K562 (cell line): Measurements from ENCODE around the gene RPH3AL. TPM values are rescaled to one million over a fixed set of nuclear protein-coding genes. Genes with fewer than 3 reads are reported as not detected.

Experiments
- ATAC-seq: fragments of 200-7000 bp; cut with Tn5 transposase; 3 replicates; pipeline ENCODE4 v1.9.1; 2020; ENCODE audit warnings: moderate library complexity
- BruUV-seq: library from RNA; stranded (reverse); fragments of 400-500 nt; replicated peaks from 2 replicates; lab custom pipeline; 2021; lab: Mats Ljungman, UMichigan
- CTCF ChIA-PET: fragments of 300-600 bp; formaldehyde crosslinking; extraction: SDS; loops from one replicate; lab custom pipeline; 2021; ENCODE audit warnings: low intra/inter-chr PET ratio; lab: Yijun Ruan, JAX
- POLR2A ChIA-PET: fragments of 300-600, 350-650 bp; sonication (Branson Sonifier 250); formaldehyde crosslinking; extraction: SDS; loops from one replicate; lab custom pipeline; 2021; ENCODE audit warnings: antibody characterized with exemption, inconsistent platforms; lab: Yijun Ruan, JAX
- DNase-seq, 4 experiments: peaks; one replicate each; pipeline versions ENCODE4 v3.0.0 to v3.0.0-alpha.2; 2011 to 2018; ENCODE audit warnings: low spot score in 3 of 4, mixed read lengths in 3 of 4; ENCODE audit errors: extremely low read depth in 1 of 4
- FAIRE-seq: peaks from 2 replicates; lab custom pipeline; 2011; peaks lifted over from hg19 to GRCh38; lab: Jason Lieb, UNC
- H2AFZ ChIP-seq: 2 replicates; pipeline ENCODE4 v1.6.0; 2011; ENCODE audit warnings: low read depth, low read length, control low read depth, inconsistent platforms
- H3K27ac ChIP-seq: fragments of 200-600 bp; 3 replicates; pipeline ENCODE4 v1.8.0; 2011; ENCODE audit warnings: low read depth, mild to moderate bottlenecking, control low read depth, inconsistent platforms, low read length, moderate library complexity, mixed read lengths; ENCODE audit errors: extremely low read depth
- H3K27me3 ChIP-seq, 2 experiments: fragments of 300-600 bp in 1 of 2; 2 replicates in 1 of 2; 3 replicates in 1 of 2; pipeline versions ENCODE4 v1.6.0 to v1.8.0; 2011; ENCODE audit warnings: inconsistent platforms in 2 of 2, low read length in 2 of 2, mild to moderate bottlenecking in 1 of 2, mixed read lengths in 1 of 2, moderate library complexity in 1 of 2; ENCODE audit not compliant: control insufficient read depth in 2 of 2, insufficient read depth in 2 of 2
- H3K36me3 ChIP-seq: fragments of 300-600 bp; 3 replicates; pipeline ENCODE4 v1.8.0; 2011; ENCODE audit warnings: mild to moderate bottlenecking, low read length, inconsistent platforms; ENCODE audit not compliant: control insufficient read depth, insufficient read depth
- H3K4me1 ChIP-seq, 2 experiments: fragments of 200-600 bp in 1 of 2; replicated peaks in 1 of 2; 2 replicates in 1 of 2; 3 replicates in 1 of 2; pipeline versions ENCODE4 v1.5.1 to v1.8.0; 2011; ENCODE audit warnings: inconsistent platforms in 2 of 2, low read length in 2 of 2, mild to moderate bottlenecking in 1 of 2, mixed read lengths in 1 of 2, moderate library complexity in 1 of 2; ENCODE audit not compliant: control insufficient read depth in 2 of 2, insufficient read depth in 2 of 2
- H3K4me2 ChIP-seq: 2 replicates; pipeline ENCODE4 v1.6.1; 2011; ENCODE audit warnings: low read length, control low read depth, inconsistent platforms, mixed read lengths; ENCODE audit not compliant: insufficient read depth
- H3K4me3 ChIP-seq: fragments of 200-600 bp; sonication (generic), shearing (Covaris generic); 2 replicates; pipeline ENCODE4 v1.5.1; 2016; ENCODE audit warnings: control low read depth, inconsistent platforms
- H3K79me2 ChIP-seq: fragments of 200-600 bp; 3 replicates; pipeline ENCODE4 v1.8.0; 2011; ENCODE audit warnings: low read length, inconsistent platforms; ENCODE audit not compliant: control insufficient read depth, insufficient read depth
- H3K9ac ChIP-seq, 2 experiments: 2 replicates each; pipeline versions ENCODE4 v1.6.0 to v1.6.1; 2011; ENCODE audit warnings: low read depth in 2 of 2, low read length in 2 of 2, control low read depth in 1 of 2, inconsistent platforms in 1 of 2, mild to moderate bottlenecking in 1 of 2, mixed read lengths in 1 of 2; ENCODE audit not compliant: insufficient read depth in 1 of 2
- H3K9me1 ChIP-seq: one replicate; pipeline ENCODE4 v1.6.0; 2011; ENCODE audit warnings: inconsistent platforms, mild to moderate bottlenecking, low read length, moderate library complexity; ENCODE audit not compliant: control insufficient read depth, insufficient read depth
- H3K9me3 ChIP-seq: replicated peaks from 2 replicates; pipeline ENCODE4 v1.5.1; 2011; ENCODE audit warnings: low read depth, low read length, inconsistent platforms; ENCODE audit not compliant: control insufficient read depth, insufficient read depth
- H4K20me1 ChIP-seq: replicated peaks from 2 replicates; pipeline ENCODE4 v1.6.1; 2011; ENCODE audit warnings: low read length, inconsistent platforms, mixed read lengths; ENCODE audit not compliant: control insufficient read depth, insufficient read depth
- ARID2 ChIP-seq: fragments of 450-650 bp; IDR thresholded peaks from 2 replicates; pipeline ENCODE4 v1.6.1; 2017; ENCODE audit warnings: antibody characterized with exemption, mild to moderate bottlenecking
- CBFA2T2 ChIP-seq: fragments of 450-650 bp; conservative IDR thresholded peaks from 2 replicates; pipeline ENCODE4 v1.6.1; 2017; ENCODE audit warnings: mild to moderate bottlenecking
- CEBPG ChIP-seq, 3 experiments: fragments of 200-800 bp in 1 of 3; sonication (Bioruptor generic) in 1 of 3; sonication (generic) in 1 of 3; formaldehyde crosslinking in 1 of 3; IDR thresholded peaks in 2 of 3; conservative IDR thresholded peaks in 1 of 3; 2 replicates each; pipeline versions ENCODE4 v1.6.1 to v1.8.0; 2016 to 2022; ENCODE audit warnings: missing compliant biosample characterization in 2 of 3, missing genetic modification characterization in 2 of 3, mild to moderate bottlenecking in 1 of 3, missing genetic modification reagents in 1 of 3
- ELF1 ChIP-seq: fragments of 200-800 bp; sonication (Bioruptor generic); IDR thresholded peaks from 2 replicates; pipeline ENCODE4 v1.6.1; 2016; ENCODE audit warnings: missing genetic modification characterization, missing compliant biosample characterization
- ELF4 ChIP-seq: fragments of 450-650 bp; formaldehyde crosslinking; IDR thresholded peaks from 2 replicates; pipeline ENCODE4 v1.4.0; 2022; ENCODE audit warnings: missing genetic modification characterization
- ETV1 ChIP-seq: fragments of 450-650 bp; conservative IDR thresholded peaks from 2 replicates; pipeline ENCODE4 v1.6.1; 2016; ENCODE audit warnings: missing genetic modification characterization, control low read depth, low read depth, missing compliant biosample characterization
- NCOR1 ChIP-seq: fragments of 450-650 bp; IDR thresholded peaks from 2 replicates; pipeline ENCODE4 v1.6.1; 2016; ENCODE audit warnings: mild to moderate bottlenecking, moderate library complexity
- NR2C2 ChIP-seq, 2 experiments: fragments of 200-800 bp in 1 of 2; sonication (Bioruptor generic) in 1 of 2; sonication (generic) in 1 of 2; formaldehyde crosslinking in 1 of 2; IDR thresholded peaks; 2 replicates each; pipeline versions ENCODE4 v1.6.1 to v1.8.0; 2016 to 2022; ENCODE audit warnings: mild to moderate bottlenecking in 1 of 2, missing compliant biosample characterization in 1 of 2, missing genetic modification characterization in 1 of 2, missing genetic modification reagents in 1 of 2
- PHF21A ChIP-seq: fragments of 450-650 bp; IDR thresholded peaks from 2 replicates; pipeline ENCODE4 v1.6.1; 2017; ENCODE audit warnings: low read depth, borderline replicate concordance
- WGBS: fragments of 100-300 bp; shearing (Covaris generic); methylation state at CpG from one replicate; pipeline ENCODE4 v1.1.6; 2016; ENCODE audit warnings: low coverage, mixed read lengths; ENCODE audit not compliant: insufficient coverage; ENCODE audit errors: missing lambda C conversion rate; 5-methylcytosine and 5-hydroxymethylcytosine counted together
- in situ Hi-C: fragments of 300-500 bp; cut with MboI; formaldehyde crosslinking; loops from 4 replicates; pipeline ENCODE4 v1.15.0; 2018; ENCODE audit warnings: inconsistent platforms, mixed read lengths
- intact Hi-C: fragments of 100-400 bp; cut with micrococcal nuclease; formaldehyde crosslinking; loops from 2 replicates; pipeline ENCODE4 v1.14.2; 2022
- polyA plus RNA-seq, 8 experiments: library from polyadenylated mRNA; depleted of rRNA in 4 of 8; stranded (reverse) in 5 of 8; unstranded in 3 of 8; fragments of >200 nt; fragmentation: Nextera tagmentation in 2 of 8; fragmentation: Illumina TruSeq in 1 of 8; extraction: Ambion mirVana in 2 of 8; extraction: Trizol in 1 of 8; gene quantifications; 2 replicates each; pipeline versions ENCODE4 v1.2.1 to v1.2.3, GENCODE V29; 2011 to 2014; ENCODE audit warnings: inconsistent platforms in 1 of 8, missing spikeins in 1 of 8
- total RNA-seq, 7 experiments: library from RNA; depleted of rRNA in 6 of 7; stranded (reverse); fragments of >200 nt in 6 of 7; fragmentation: Illumina TruSeq in 2 of 7; extraction: Trizol in 2 of 7; gene quantifications; 2 replicates each; pipeline versions ENCODE4 v1.2.1 to v1.2.3, GENCODE V29; 2011 to 2021; ENCODE audit warnings: low replicate concordance in 1 of 7
- TF ChIP-seq, protein P1 (sequence below): IDR thresholded peaks from 2 replicates; pipeline ENCODE4 v1.6.1; 2016; ENCODE audit warnings: missing genetic modification characterization, missing compliant biosample characterization
- TF ChIP-seq, protein P2 (sequence below): sonication (generic); IDR thresholded peaks from 2 replicates; pipeline ENCODE4 v1.6.1; 2016
- TF ChIP-seq, protein P3 (sequence below), 2 experiments: fragments of 450-650 bp in 1 of 2; sonication (generic) in 1 of 2; formaldehyde crosslinking in 1 of 2; IDR thresholded peaks in 1 of 2; conservative IDR thresholded peaks in 1 of 2; 2 replicates each; pipeline versions ENCODE4 v1.6.1 to v1.8.1; 2016 to 2023; ENCODE audit warnings: mild to moderate bottlenecking in 2 of 2, moderate library complexity in 2 of 2, inconsistent platforms in 1 of 2, missing genetic modification reagents in 1 of 2

The RPH3AL gene
- total and polyA plus RNA-seq, 9 of the 15 experiments (the other 6 are each of a cell fraction or from before 2014, with no cell fraction given): 0.18 to 1.7 (median 0.39) TPM

DNA sequence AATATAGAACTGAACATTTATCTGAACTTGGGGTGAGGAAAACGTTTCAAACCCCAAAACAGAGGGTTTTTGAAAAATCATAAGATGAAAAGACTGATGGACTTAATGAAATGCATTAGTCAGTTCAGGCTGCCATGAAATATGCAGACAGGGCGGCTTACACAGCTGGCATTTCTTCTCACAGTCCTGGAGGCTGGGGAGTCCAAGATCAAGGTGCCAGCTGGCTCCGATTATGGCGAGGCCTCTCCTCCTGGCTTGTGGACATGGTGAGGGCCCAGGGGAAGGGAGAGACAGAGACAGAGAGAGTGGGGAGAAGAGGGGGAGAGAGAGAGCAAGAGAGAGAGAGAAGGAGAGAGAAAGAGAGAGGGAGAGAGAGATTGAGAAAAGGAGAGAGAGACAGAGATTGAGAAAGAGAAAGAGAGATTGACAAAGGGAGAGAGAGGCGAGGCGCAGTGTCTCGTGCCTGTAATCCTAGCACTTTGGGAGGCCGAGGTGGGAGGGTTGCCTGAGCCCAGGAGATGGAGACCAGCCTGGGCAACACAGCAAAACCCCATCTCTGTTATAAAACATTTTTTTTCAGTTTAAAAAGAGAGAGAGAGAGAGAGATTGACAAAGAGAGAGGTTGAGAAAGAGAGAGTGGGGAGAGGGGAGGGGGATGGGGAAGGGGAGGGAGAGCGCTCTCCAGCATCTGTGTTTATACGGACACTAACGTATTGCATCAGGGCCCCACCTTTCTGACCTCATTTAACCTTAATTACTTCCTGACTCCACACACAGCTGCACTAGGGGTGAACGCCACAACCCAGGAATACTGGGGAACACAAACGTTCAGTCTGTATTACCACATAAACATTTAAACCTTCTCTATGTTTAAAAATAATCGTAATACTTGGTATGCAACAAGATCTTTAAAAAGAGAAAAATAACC lies 24.6 kb upstream of the RPH3AL start:
- intact Hi-C loops: no loop called here

More for the DNA sequence above, 24.6 kb upstream of the RPH3AL start:
- no peak overlapping the region for H3K9ac ChIP-seq
- FAIRE-seq (no peak), ATAC-seq (no peak), DNase-seq (no peak)
- no peaks in the 10 kb centered on the region for H3K36me3 ChIP-seq
- H3K4me2 ChIP-seq: no peak overlapping the region
- no peak overlapping the region for H3K4me3 ChIP-seq
- H3K27ac ChIP-seq: no peak overlapping the region
- H3K9me3 ChIP-seq: no peaks in the 10 kb centered on the region
- 1% methylated on average over 8 of the region's 14 CpGs for WGBS
- H3K4me1 ChIP-seq: no peaks in the 10 kb centered on the region
- no peaks in the 10 kb centered on the region for H3K9me1 ChIP-seq
- no peaks in the 10 kb centered on the region for H3K79me2 ChIP-seq
- TF ChIP-seq PHF21A: no peak
- TF ChIP-seq, protein P1, sequence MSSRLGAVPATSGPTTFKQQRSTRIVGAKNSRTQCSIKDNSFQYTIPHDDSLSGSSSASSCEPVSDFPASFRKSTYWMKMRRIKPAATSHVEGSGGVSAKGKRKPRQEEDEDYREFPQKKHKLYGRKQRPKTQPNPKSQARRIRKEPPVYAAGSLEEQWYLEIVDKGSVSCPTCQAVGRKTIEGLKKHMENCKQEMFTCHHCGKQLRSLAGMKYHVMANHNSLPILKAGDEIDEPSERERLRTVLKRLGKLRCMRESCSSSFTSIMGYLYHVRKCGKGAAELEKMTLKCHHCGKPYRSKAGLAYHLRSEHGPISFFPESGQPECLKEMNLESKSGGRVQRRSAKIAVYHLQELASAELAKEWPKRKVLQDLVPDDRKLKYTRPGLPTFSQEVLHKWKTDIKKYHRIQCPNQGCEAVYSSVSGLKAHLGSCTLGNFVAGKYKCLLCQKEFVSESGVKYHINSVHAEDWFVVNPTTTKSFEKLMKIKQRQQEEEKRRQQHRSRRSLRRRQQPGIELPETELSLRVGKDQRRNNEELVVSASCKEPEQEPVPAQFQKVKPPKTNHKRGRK (tag): peak; percentile 38; the same call in 1 of the 2 replicates
- TF ChIP-seq CBFA2T2: no peak
- peak; percentile 26; the same call in 1 of the 2 replicates for TF ChIP-seq ELF1 (tag)
- no peak for TF ChIP-seq CEBPG (CRISPR knock-in tag; IDR thresholded peaks at IDR 0.05)
- peak; percentile 26 to 71; a peak in 3 of 4 replicates for TF ChIP-seq CEBPG (tag; conservative IDR thresholded peaks at IDR 0.05 in 1 of 2, IDR thresholded peaks at IDR 0.05 in 1 of 2)
- TF ChIP-seq ARID2: no peak
- TF ChIP-seq NR2C2 (CRISPR knock-in tag; IDR thresholded peaks at IDR 0.05): no peak
- TF ChIP-seq NR2C2 (tag; IDR thresholded peaks at IDR 0.05): peak; percentile 17; the same call in 1 of the 2 replicates
- TF ChIP-seq, protein P2, sequence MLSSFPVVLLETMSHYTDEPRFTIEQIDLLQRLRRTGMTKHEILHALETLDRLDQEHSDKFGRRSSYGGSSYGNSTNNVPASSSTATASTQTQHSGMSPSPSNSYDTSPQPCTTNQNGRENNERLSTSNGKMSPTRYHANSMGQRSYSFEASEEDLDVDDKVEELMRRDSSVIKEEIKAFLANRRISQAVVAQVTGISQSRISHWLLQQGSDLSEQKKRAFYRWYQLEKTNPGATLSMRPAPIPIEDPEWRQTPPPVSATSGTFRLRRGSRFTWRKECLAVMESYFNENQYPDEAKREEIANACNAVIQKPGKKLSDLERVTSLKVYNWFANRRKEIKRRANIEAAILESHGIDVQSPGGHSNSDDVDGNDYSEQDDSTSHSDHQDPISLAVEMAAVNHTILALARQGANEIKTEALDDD: no peak
- TF ChIP-seq ETV1 (tag): peak; percentile 43; the same call in 1 of the 2 replicates
- TF ChIP-seq ELF4 (CRISPR knock-in tag): no peak
- no peak for TF ChIP-seq NCOR1
- TF ChIP-seq, protein P3, sequence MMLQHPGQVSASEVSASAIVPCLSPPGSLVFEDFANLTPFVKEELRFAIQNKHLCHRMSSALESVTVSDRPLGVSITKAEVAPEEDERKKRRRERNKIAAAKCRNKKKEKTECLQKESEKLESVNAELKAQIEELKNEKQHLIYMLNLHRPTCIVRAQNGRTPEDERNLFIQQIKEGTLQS (IDR thresholded peaks at IDR 0.05): peak; percentile 17; the same call in 1 of the 2 replicates
- TF ChIP-seq, protein P3 (CRISPR knock-in tag; conservative IDR thresholded peaks at IDR 0.05): no peak
- no peak overlapping the region for H2AFZ ChIP-seq
- H3K27me3 ChIP-seq: no peaks in the 10 kb centered on the region; a peak in 1 of 5 replicates
- no peaks in the 10 kb centered on the region for H4K20me1 ChIP-seq
- POLR2A ChIA-PET: no interaction called here
- in situ Hi-C loops: no loop called here
- BruUV-seq: no TSS peak
- CTCF ChIA-PET: no interaction called here
